Type B pancreatic cell (in vitro differentiated cells): ENCODE measurements around the gene GTSF1L. TPM values are rescaled to one million over a fixed set of nuclear protein-coding genes. Genes with fewer than 3 reads are reported as not detected.

Experiments
- DNase-seq: peaks from one replicate; pipeline ENCODE4 v3.0.0; 2021; ENCODE audit warnings: mixed read lengths; ENCODE audit not compliant: unreplicated experiment; ENCODE audit errors: extremely low spot score
- H3K27ac Mint-ChIP-seq: 2 replicates; pipeline ENCODE4 v1.8.0; 2021; ENCODE audit warnings: mild to moderate bottlenecking, mixed read lengths
- H3K27me3 Mint-ChIP-seq: 2 replicates; pipeline ENCODE4 v1.8.0; 2021; ENCODE audit warnings: mixed read lengths
- H3K36me3 Mint-ChIP-seq: 2 replicates; pipeline ENCODE4 v1.8.0; 2021; ENCODE audit warnings: mixed read lengths
- H3K4me1 Mint-ChIP-seq: one replicate; pipeline ENCODE4 v1.8.0; 2021; ENCODE audit warnings: mixed read lengths; ENCODE audit not compliant: unreplicated experiment
- H3K4me3 Mint-ChIP-seq: 2 replicates; pipeline ENCODE4 v1.8.0; 2021; ENCODE audit warnings: mild to moderate bottlenecking, mixed read lengths
- H3K9me3 Mint-ChIP-seq: 2 replicates; pipeline ENCODE4 v1.8.0; 2021; ENCODE audit warnings: mixed read lengths
- CTCF ChIP-seq: fragments of 200-600 bp; sonication (generic); conservative IDR thresholded peaks from 2 replicates; pipeline ENCODE4 v1.5.0; 2021; ENCODE audit warnings: antibody characterized with exemption, mild to moderate bottlenecking
- long read RNA-seq: library from polyadenylated mRNA; unstranded; transcript quantifications from one replicate; pipeline ENCODE4 v2.0.0, GENCODE V29; 2020
- total RNA-seq: library from RNA; stranded (reverse); gene quantifications from 2 replicates; pipeline ENCODE4 v1.2.1, GENCODE V29; 2021; ENCODE audit warnings: low replicate concordance

The GTSF1L gene
- total RNA-seq = not detected in 2 replicates
- long read RNA-seq = 0 reads

DNA sequence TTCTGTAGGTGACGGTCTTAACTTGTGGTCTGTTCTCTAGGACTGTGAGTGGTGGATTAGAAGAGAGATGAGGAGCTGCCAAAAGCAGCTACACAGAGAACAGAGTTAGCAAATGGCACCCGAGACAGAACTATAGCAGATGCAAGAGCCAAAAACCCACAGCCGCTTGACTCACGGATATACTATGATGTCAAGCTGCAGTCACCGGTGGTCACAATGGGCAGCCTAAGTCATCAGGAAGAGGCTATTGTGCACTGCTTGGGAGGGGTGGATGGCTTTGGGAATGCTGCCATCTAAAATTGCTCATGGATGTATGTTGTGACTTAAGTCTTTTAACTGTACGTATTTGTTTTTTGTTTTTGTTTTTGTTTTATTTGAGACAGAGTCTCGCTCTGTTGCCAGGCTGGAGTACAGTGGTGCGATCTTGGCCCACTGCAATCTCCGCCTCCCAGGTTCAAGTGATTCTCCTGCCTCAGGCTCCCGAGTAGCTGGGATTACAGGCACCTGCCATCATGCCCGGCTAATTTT lies at the start of gene GTSF1L:
Gene GTSF1L, minus strand, starts transcription at position 192 of the 528 bp plus-strand sequence. CDS start 308 bp downstream, outside the sequence.
- H3K4me3 Mint-ChIP-seq = no peak within 1 kb of the TSS
- no peak for DNase-seq
- no peaks in the 10 kb centered on the region for H3K36me3 Mint-ChIP-seq
- no peaks in the 10 kb centered on the region for H3K9me3 Mint-ChIP-seq
- no peak for TF ChIP-seq CTCF
- H3K27ac Mint-ChIP-seq = no peak within 1 kb of the TSS
- H3K4me1 Mint-ChIP-seq = peaks cover 6% of the 10 kb centered on the region
- no peaks in the 10 kb centered on the region for H3K27me3 Mint-ChIP-seq

DNA sequence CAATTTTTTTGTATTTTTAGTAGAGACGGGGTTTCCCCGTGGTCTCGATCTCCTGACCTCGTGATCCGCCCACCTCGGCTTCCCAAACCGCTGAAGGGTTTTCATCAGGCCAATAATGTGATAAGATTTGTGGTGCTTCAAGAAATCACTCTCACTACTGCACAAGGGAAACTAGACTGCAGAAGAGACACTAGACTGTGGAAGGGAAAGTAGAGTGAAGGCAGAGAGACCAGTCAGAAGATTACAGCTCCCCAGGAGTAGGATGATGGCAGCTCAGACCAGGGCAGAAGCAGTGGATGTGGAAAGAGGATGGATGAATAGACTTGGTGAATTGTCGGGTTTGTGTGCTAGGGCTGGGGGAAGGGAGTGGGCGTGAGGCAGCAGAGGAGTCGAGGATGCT lies 48.0 kb upstream of the GTSF1L start:
- Mint-ChIP-seq H3K9me3 (no peaks in the 10 kb centered on the region), H3K4me1 (no peaks in the 10 kb centered on the region), H3K27ac (no peak overlapping the region), H3K27me3 (peaks cover 27% of the 10 kb centered on the region), H3K4me3 (no peak overlapping the region), H3K36me3 (no peaks in the 10 kb centered on the region)
- TF ChIP-seq CTCF = no peak
- DNase-seq = no peak

- no peaks in the 10 kb centered on the region for H3K36me3 Mint-ChIP-seq
- H3K27ac Mint-ChIP-seq = no peak overlapping the region
- no peaks in the 10 kb centered on the region for H3K4me1 Mint-ChIP-seq
- no peak for DNase-seq
- H3K4me3 Mint-ChIP-seq = no peak overlapping the region
- peaks cover 42% of the 10 kb centered on the region for H3K27me3 Mint-ChIP-seq
- no peaks in the 10 kb centered on the region for H3K9me3 Mint-ChIP-seq
- no peak for TF ChIP-seq CTCF
Measured at GRCh38 chr20:43771503-43772190, 44.8 kb upstream of the GTSF1L start.

- DNase-seq = no peak
- Mint-ChIP-seq H3K27me3 (peaks cover 46% of the 10 kb centered on the region), H3K9me3 (no peaks in the 10 kb centered on the region), H3K27ac (no peak overlapping the region), H3K4me1 (peaks cover 7% of the 10 kb centered on the region), H3K36me3 (no peaks in the 10 kb centered on the region), H3K4me3 (no peak overlapping the region)
- no peak for TF ChIP-seq CTCF
Measured at GRCh38 chr20:43770342-43770741, 43.5 kb upstream of the GTSF1L start.

- Mint-ChIP-seq H3K9me3 (no peaks in the 10 kb centered on the region), H3K36me3 (no peaks in the 10 kb centered on the region), H3K4me1 (peaks cover 7% of the 10 kb centered on the region), H3K4me3 (no peak overlapping the region), H3K27me3 (peaks cover 44% of the 10 kb centered on the region), H3K27ac (no peak overlapping the region)
- no peak for TF ChIP-seq CTCF
- no peak for DNase-seq
Measured at GRCh38 chr20:43767686-43768474, 41.1 kb upstream of the GTSF1L start.
